ENCODE data around the gene EPHA2.

- no peak for TF ChIP-seq POLR2A (IDR thresholded peaks at IDR 0.05; ENCODE audit: low read length)
- TF ChIP-seq USF2 (IDR thresholded peaks at IDR 0.05) = no peak
- TF ChIP-seq CTCF (IDR thresholded peaks at IDR 0.05) = no peak
These were observed 5.4 kb downstream of the EPHA2 start for GRCh38 chr1:16150508-16150907.

All from A549 (cell line).